K562 (cell line): Measurements from ENCODE around the gene CGNL1. TPM values are rescaled to one million over a fixed set of nuclear protein-coding genes. Genes with fewer than 3 reads are reported as not detected.
A peak's percentile ranks its signal among the peaks of the same experiment; 100 is the strongest.

Experiments used
- ATAC-seq: fragments of 200-7000 bp; cut with Tn5 transposase; 3 replicates; pipeline ENCODE4 v1.9.1; 2020; ENCODE audit warnings: moderate library complexity
- BruUV-seq: library from RNA; stranded (reverse); fragments of 400-500 nt; replicated peaks from 2 replicates; lab custom pipeline; 2021; lab: Mats Ljungman, UMichigan
- CTCF ChIA-PET: fragments of 300-600 bp; formaldehyde crosslinking; extraction: SDS; loops from one replicate; lab custom pipeline; 2021; ENCODE audit warnings: low intra/inter-chr PET ratio; lab: Yijun Ruan, JAX
- POLR2A ChIA-PET: fragments of 300-600, 350-650 bp; sonication (Branson Sonifier 250); formaldehyde crosslinking; extraction: SDS; loops from one replicate; lab custom pipeline; 2021; ENCODE audit warnings: antibody characterized with exemption, inconsistent platforms; lab: Yijun Ruan, JAX
- DNase-seq, 4 experiments: peaks; one replicate each; pipeline versions ENCODE4 v3.0.0 to v3.0.0-alpha.2; 2011 to 2018; ENCODE audit warnings: low spot score in 3 of 4, mixed read lengths in 3 of 4; ENCODE audit errors: extremely low read depth in 1 of 4
- FAIRE-seq: peaks from 2 replicates; lab custom pipeline; 2011; peaks lifted over from hg19 to GRCh38; lab: Jason Lieb, UNC
- H2AFZ ChIP-seq: 2 replicates; pipeline ENCODE4 v1.6.0; 2011; ENCODE audit warnings: low read depth, low read length, control low read depth, inconsistent platforms
- H3K27ac ChIP-seq: fragments of 200-600 bp; 3 replicates; pipeline ENCODE4 v1.8.0; 2011; ENCODE audit warnings: low read depth, mild to moderate bottlenecking, control low read depth, inconsistent platforms, low read length, moderate library complexity, mixed read lengths; ENCODE audit errors: extremely low read depth
- H3K27me3 ChIP-seq, 2 experiments: fragments of 300-600 bp in 1 of 2; 2 replicates in 1 of 2; 3 replicates in 1 of 2; pipeline versions ENCODE4 v1.6.0 to v1.8.0; 2011; ENCODE audit warnings: inconsistent platforms in 2 of 2, low read length in 2 of 2, mild to moderate bottlenecking in 1 of 2, mixed read lengths in 1 of 2, moderate library complexity in 1 of 2; ENCODE audit not compliant: control insufficient read depth in 2 of 2, insufficient read depth in 2 of 2
- H3K36me3 ChIP-seq: fragments of 300-600 bp; 3 replicates; pipeline ENCODE4 v1.8.0; 2011; ENCODE audit warnings: mild to moderate bottlenecking, low read length, inconsistent platforms; ENCODE audit not compliant: control insufficient read depth, insufficient read depth
- H3K4me1 ChIP-seq, 2 experiments: fragments of 200-600 bp in 1 of 2; replicated peaks in 1 of 2; 2 replicates in 1 of 2; 3 replicates in 1 of 2; pipeline versions ENCODE4 v1.5.1 to v1.8.0; 2011; ENCODE audit warnings: inconsistent platforms in 2 of 2, low read length in 2 of 2, mild to moderate bottlenecking in 1 of 2, mixed read lengths in 1 of 2, moderate library complexity in 1 of 2; ENCODE audit not compliant: control insufficient read depth in 2 of 2, insufficient read depth in 2 of 2
- H3K4me2 ChIP-seq: 2 replicates; pipeline ENCODE4 v1.6.1; 2011; ENCODE audit warnings: low read length, control low read depth, inconsistent platforms, mixed read lengths; ENCODE audit not compliant: insufficient read depth
- H3K4me3 ChIP-seq: fragments of 200-600 bp; sonication (generic), shearing (Covaris generic); 2 replicates; pipeline ENCODE4 v1.5.1; 2016; ENCODE audit warnings: control low read depth, inconsistent platforms
- H3K79me2 ChIP-seq: fragments of 200-600 bp; 3 replicates; pipeline ENCODE4 v1.8.0; 2011; ENCODE audit warnings: low read length, inconsistent platforms; ENCODE audit not compliant: control insufficient read depth, insufficient read depth
- H3K9ac ChIP-seq, 2 experiments: 2 replicates each; pipeline versions ENCODE4 v1.6.0 to v1.6.1; 2011; ENCODE audit warnings: low read depth in 2 of 2, low read length in 2 of 2, control low read depth in 1 of 2, inconsistent platforms in 1 of 2, mild to moderate bottlenecking in 1 of 2, mixed read lengths in 1 of 2; ENCODE audit not compliant: insufficient read depth in 1 of 2
- H3K9me1 ChIP-seq: one replicate; pipeline ENCODE4 v1.6.0; 2011; ENCODE audit warnings: inconsistent platforms, mild to moderate bottlenecking, low read length, moderate library complexity; ENCODE audit not compliant: control insufficient read depth, insufficient read depth
- H3K9me3 ChIP-seq: replicated peaks from 2 replicates; pipeline ENCODE4 v1.5.1; 2011; ENCODE audit warnings: low read depth, low read length, inconsistent platforms; ENCODE audit not compliant: control insufficient read depth, insufficient read depth
- H4K20me1 ChIP-seq: replicated peaks from 2 replicates; pipeline ENCODE4 v1.6.1; 2011; ENCODE audit warnings: low read length, inconsistent platforms, mixed read lengths; ENCODE audit not compliant: control insufficient read depth, insufficient read depth
- FOXM1 ChIP-seq, 2 experiments: fragments of 450-650 bp in 1 of 2; sonication (generic) in 1 of 2; formaldehyde crosslinking in 1 of 2; IDR thresholded peaks; 2 replicates each; pipeline versions ENCODE4 v1.6.1 to v1.9.0; 2017 to 2022; ENCODE audit warnings: low read depth in 2 of 2, mild to moderate bottlenecking in 2 of 2, missing genetic modification reagents in 1 of 2, moderate library complexity in 1 of 2
- RBM25 ChIP-seq: fragments of 200-400 bp; formaldehyde crosslinking; IDR thresholded peaks from 2 replicates; pipeline ENCODE4 v1.6.1; 2018; ENCODE audit warnings: low read length, low read depth, moderate library complexity; ENCODE audit not compliant: severe bottlenecking
- SPI1 ChIP-seq: IDR thresholded peaks from 2 replicates; pipeline ENCODE4 v1.6.1; 2011; ENCODE audit warnings: low read depth, low read length, control low read depth, borderline replicate concordance
- STAT5A ChIP-seq: IDR thresholded peaks from 2 replicates; pipeline ENCODE4 v1.6.1; 2012; ENCODE audit warnings: low read length, inconsistent platforms, borderline replicate concordance
- ZNF76 ChIP-seq: fragments of 250-450 bp; sonication (Bioruptor Pico); IDR thresholded peaks from 2 replicates; pipeline ENCODE4 v1.4.0; 2020; ENCODE audit warnings: mild to moderate bottlenecking, moderate library complexity, borderline replicate concordance
- ZNF764 ChIP-seq: fragments of 250-450 bp; sonication (Bioruptor Pico); IDR thresholded peaks from 2 replicates; pipeline ENCODE4 v1.4.0; 2020; ENCODE audit warnings: low read depth, mild to moderate bottlenecking, moderate library complexity
- WGBS: fragments of 100-300 bp; shearing (Covaris generic); methylation state at CpG from one replicate; pipeline ENCODE4 v1.1.6; 2016; ENCODE audit warnings: low coverage, mixed read lengths; ENCODE audit not compliant: insufficient coverage; ENCODE audit errors: missing lambda C conversion rate; 5-methylcytosine and 5-hydroxymethylcytosine counted together
- in situ Hi-C: fragments of 300-500 bp; cut with MboI; formaldehyde crosslinking; loops from 4 replicates; pipeline ENCODE4 v1.15.0; 2018; ENCODE audit warnings: inconsistent platforms, mixed read lengths
- intact Hi-C: fragments of 100-400 bp; cut with micrococcal nuclease; formaldehyde crosslinking; loops from 2 replicates; pipeline ENCODE4 v1.14.2; 2022
- polyA plus RNA-seq, 8 experiments: library from polyadenylated mRNA; depleted of rRNA in 4 of 8; stranded (reverse) in 5 of 8; unstranded in 3 of 8; fragments of >200 nt; fragmentation: Nextera tagmentation in 2 of 8; fragmentation: Illumina TruSeq in 1 of 8; extraction: Ambion mirVana in 2 of 8; extraction: Trizol in 1 of 8; gene quantifications; 2 replicates each; pipeline versions ENCODE4 v1.2.1 to v1.2.3, GENCODE V29; 2011 to 2014; ENCODE audit warnings: inconsistent platforms in 1 of 8, missing spikeins in 1 of 8
- total RNA-seq, 7 experiments: library from RNA; depleted of rRNA in 6 of 7; stranded (reverse); fragments of >200 nt in 6 of 7; fragmentation: Illumina TruSeq in 2 of 7; extraction: Trizol in 2 of 7; gene quantifications; 2 replicates each; pipeline versions ENCODE4 v1.2.1 to v1.2.3, GENCODE V29; 2011 to 2021; ENCODE audit warnings: low replicate concordance in 1 of 7
- TF ChIP-seq, protein P1 (sequence below): fragments of 450-650 bp; formaldehyde crosslinking; IDR thresholded peaks from 2 replicates; pipeline ENCODE4 v1.4.0; 2022; ENCODE audit warnings: missing genetic modification characterization
- TF ChIP-seq, protein P2 (sequence below), 2 experiments: fragments of 450-650 bp; IDR thresholded peaks; 2 replicates each; pipeline ENCODE4 v1.6.1; 2016
- TF ChIP-seq, protein P3 (sequence below): fragments of 250-450 bp; sonication (Bioruptor Pico); IDR thresholded peaks from 2 replicates; pipeline ENCODE4 v1.5.0; 2021; ENCODE audit warnings: mild to moderate bottlenecking, borderline replicate concordance

The CGNL1 gene
- total and polyA plus RNA-seq, 9 of the 15 experiments (the other 6 are each of a cell fraction or from before 2014, with no cell fraction given) = 0.01 to 0.07 TPM; not detected in 7

DNA sequence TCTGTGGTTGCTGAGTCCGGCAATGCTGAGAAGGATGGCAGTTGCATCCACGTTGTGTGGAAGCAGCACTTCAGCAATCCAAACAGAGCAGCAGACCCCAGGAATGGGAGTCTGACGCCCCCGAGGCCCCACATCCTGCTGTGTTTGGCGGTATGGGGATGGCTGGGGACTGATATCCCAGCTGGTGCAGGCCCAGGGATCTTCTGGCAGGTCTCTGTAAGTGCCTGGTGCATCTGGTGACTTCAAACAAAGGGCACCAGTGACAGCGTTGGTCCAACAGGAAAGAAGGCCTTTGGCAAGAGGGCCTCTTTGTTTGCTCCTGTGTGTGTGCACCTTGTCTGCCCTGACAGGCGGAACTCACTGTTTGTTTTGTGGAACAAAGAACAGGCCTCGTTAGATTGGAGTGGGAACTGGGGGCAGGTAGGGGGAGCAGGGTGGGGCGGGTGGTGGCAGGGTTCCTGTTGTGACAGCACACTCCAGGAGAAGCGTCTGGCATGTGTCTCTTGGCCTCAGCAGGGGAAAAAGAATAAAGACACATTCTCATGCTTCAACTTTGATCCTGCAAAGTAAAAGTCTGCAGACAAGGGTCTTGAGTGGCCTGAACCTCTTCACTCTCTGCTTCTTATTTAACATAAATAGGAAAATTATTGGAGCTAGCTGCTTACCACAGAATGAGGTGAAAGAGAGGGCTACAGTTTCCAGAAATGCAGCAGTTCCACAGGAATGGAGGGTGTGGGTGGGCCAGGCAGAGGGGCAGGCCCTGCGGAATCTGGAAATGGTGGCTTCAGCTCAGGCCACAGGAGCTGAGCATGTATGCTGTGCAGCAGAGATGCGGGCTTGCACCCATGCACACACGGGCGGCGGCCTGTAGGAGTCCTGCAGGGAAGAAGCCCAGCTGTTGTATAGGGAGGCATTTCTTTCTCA, 120.9 kb downstream of the CGNL1 start:
- TF ChIP-seq STAT5A (no peak), ZNF76 (CRISPR knock-in tag) (no peak), FOXM1 (IDR thresholded peaks at IDR 0.05; ENCODE audit: low read depth) (no peak), FOXM1 (CRISPR knock-in tag; IDR thresholded peaks at IDR 0.05; ENCODE audit: low read depth) (no peak), RBM25 (no peak), ZNF764 (no peak), SPI1 (no peak)
- TF ChIP-seq, protein P1, sequence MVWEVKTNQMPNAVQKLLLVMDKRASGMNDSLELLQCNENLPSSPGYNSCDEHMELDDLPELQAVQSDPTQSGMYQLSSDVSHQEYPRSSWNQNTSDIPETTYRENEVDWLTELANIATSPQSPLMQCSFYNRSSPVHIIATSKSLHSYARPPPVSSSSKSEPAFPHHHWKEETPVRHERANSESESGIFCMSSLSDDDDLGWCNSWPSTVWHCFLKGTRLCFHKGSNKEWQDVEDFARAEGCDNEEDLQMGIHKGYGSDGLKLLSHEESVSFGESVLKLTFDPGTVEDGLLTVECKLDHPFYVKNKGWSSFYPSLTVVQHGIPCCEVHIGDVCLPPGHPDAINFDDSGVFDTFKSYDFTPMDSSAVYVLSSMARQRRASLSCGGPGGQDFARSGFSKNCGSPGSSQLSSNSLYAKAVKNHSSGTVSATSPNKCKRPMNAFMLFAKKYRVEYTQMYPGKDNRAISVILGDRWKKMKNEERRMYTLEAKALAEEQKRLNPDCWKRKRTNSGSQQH (CRISPR knock-in tag) = no peak
- TF ChIP-seq, protein P2, sequence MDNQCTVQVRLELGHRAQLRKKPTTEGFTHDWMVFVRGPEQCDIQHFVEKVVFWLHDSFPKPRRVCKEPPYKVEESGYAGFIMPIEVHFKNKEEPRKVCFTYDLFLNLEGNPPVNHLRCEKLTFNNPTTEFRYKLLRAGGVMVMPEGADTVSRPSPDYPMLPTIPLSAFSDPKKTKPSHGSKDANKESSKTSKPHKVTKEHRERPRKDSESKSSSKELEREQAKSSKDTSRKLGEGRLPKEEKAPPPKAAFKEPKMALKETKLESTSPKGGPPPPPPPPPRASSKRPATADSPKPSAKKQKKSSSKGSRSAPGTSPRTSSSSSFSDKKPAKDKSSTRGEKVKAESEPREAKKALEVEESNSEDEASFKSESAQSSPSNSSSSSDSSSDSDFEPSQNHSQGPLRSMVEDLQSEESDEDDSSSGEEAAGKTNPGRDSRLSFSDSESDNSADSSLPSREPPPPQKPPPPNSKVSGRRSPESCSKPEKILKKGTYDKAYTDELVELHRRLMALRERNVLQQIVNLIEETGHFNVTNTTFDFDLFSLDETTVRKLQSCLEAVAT (IDR thresholded peaks at IDR 0.05) = no peak
- TF ChIP-seq, protein P3, sequence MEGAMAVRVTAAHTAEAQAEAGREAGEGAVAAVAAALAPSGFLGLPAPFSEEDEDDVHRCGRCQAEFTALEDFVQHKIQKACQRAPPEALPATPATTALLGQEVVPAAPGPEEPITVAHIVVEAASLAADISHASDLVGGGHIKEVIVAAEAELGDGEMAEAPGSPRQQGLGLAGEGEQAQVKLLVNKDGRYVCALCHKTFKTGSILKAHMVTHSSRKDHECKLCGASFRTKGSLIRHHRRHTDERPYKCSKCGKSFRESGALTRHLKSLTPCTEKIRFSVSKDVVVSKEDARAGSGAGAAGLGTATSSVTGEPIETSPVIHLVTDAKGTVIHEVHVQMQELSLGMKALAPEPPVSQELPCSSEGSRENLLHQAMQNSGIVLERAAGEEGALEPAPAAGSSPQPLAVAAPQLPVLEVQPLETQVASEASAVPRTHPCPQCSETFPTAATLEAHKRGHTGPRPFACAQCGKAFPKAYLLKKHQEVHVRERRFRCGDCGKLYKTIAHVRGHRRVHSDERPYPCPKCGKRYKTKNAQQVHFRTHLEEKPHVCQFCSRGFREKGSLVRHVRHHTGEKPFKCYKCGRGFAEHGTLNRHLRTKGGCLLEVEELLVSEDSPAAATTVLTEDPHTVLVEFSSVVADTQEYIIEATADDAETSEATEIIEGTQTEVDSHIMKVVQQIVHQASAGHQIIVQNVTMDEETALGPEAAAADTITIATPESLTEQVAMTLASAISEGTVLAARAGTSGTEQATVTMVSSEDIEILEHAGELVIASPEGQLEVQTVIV (CRISPR knock-in tag) = no peak
- ATAC-seq (peak; percentile 66), FAIRE-seq (no peak), DNase-seq (no peak)
- Histone ChIP-seq H3K9me3 (no peaks in the 10 kb centered on the region), H3K79me2 (no peaks in the 10 kb centered on the region), H3K4me2 (no peak overlapping the region), H3K27ac (no peak overlapping the region), H3K4me1 (no peaks in the 10 kb centered on the region), H3K9ac (no peak overlapping the region), H2AFZ (no peak overlapping the region), H3K27me3 (peaks cover 27 to 50% of the 10 kb centered on the region in 2 experiments; a peak in 4 of 5 replicates), H3K36me3 (no peaks in the 10 kb centered on the region), H4K20me1 (no peaks in the 10 kb centered on the region), H3K4me3 (no peak overlapping the region), H3K9me1 (no peaks in the 10 kb centered on the region)
- in situ Hi-C loops (no loop called here), intact Hi-C loops (no loop called here)
- 2% methylated on average over 13 of the region's 15 CpGs for WGBS
- ChIA-PET POLR2A (no interaction called here), CTCF (no interaction called here)
- no TSS peak for BruUV-seq
